Esophagus muscularis mucosa (tissue), 3 donors: ENCODE results near the gene CENPP.

Source experiments
- EP300 ChIP-seq: sonication (generic); formaldehyde crosslinking; IDR thresholded peaks from one replicate; pipeline ENCODE4 v1.6.1; 2017; ENCODE audit warnings: antibody characterized with exemption
- TF ChIP-seq, protein P1 (sequence below), 3 experiments: fragments of 200-600 bp in 2 of 3; fragments of 450-650 bp in 1 of 3; sonication (generic) in 2 of 3; IDR thresholded peaks; one replicate each; pipeline ENCODE4 v1.5.1; 2017 to 2019; ENCODE audit warnings: antibody characterized with exemption in 3 of 3, mild to moderate bottlenecking in 2 of 3, moderate library complexity in 1 of 3

DNA sequence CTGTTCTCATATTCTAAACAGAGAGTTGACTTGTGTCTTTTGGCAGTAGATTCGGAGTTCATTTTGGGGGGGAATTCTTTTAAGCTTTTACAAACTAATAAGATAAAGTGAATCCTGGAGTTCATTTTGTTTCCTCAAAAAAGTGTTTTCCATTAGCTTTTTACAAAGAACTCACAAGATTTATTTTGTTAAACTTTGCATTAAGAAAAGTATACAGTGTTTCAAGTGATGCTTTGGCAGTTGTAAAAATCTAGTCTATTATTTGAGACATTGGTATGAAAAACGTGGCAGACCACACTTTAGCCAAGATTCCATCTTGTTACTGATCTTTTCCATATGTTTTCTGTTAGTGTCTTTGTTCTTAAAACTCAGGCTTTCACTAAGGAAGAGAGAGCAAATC lies 99.7 kb downstream of the CENPP start:
- TF ChIP-seq, protein P1, sequence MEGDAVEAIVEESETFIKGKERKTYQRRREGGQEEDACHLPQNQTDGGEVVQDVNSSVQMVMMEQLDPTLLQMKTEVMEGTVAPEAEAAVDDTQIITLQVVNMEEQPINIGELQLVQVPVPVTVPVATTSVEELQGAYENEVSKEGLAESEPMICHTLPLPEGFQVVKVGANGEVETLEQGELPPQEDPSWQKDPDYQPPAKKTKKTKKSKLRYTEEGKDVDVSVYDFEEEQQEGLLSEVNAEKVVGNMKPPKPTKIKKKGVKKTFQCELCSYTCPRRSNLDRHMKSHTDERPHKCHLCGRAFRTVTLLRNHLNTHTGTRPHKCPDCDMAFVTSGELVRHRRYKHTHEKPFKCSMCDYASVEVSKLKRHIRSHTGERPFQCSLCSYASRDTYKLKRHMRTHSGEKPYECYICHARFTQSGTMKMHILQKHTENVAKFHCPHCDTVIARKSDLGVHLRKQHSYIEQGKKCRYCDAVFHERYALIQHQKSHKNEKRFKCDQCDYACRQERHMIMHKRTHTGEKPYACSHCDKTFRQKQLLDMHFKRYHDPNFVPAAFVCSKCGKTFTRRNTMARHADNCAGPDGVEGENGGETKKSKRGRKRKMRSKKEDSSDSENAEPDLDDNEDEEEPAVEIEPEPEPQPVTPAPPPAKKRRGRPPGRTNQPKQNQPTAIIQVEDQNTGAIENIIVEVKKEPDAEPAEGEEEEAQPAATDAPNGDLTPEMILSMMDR (IDR thresholded peaks at IDR 0.05), result no peak
- no peak for TF ChIP-seq EP300
